ENCODE data around the gene EDN2.

EDN2 gene

GRCh38 chr1:41498391-41498790 is 13.9 kb upstream of the EDN2 start:
- DNase-seq (ENCODE audit: low spot score) = no peak

GRCh38 chr1:41497461-41498030 is 13.1 kb upstream of the EDN2 start:
- no peak for DNase-seq (ENCODE audit: low spot score)

GRCh38 chr1:41497056-41497440 is 12.6 kb upstream of the EDN2 start:
- DNase-seq (ENCODE audit: low spot score) = no peak

GRCh38 chr1:41496080-41497055 is 11.9 kb upstream of the EDN2 start:
- DNase-seq (ENCODE audit: low spot score) = peak; percentile 89

- no peak for DNase-seq (ENCODE audit: low spot score)
Observed at GRCh38 chr1:41495210-41495948, 10.9 kb upstream of the EDN2 start.

- no peak for DNase-seq (ENCODE audit: low spot score)
Observed at GRCh38 chr1:41494351-41495209, 10.1 kb upstream of the EDN2 start.

GRCh38 chr1:41493626-41494350 is 9.3 kb upstream of the EDN2 start:
- no peak for DNase-seq (ENCODE audit: low spot score)

GRCh38 chr1:41493117-41493536 is 8.6 kb upstream of the EDN2 start:
- no peak for DNase-seq (ENCODE audit: low spot score)

- DNase-seq (ENCODE audit: low spot score) = no peak
Observed at GRCh38 chr1:41492341-41492848, 7.9 kb upstream of the EDN2 start.

- no peak for DNase-seq (ENCODE audit: low spot score)
Observed at GRCh38 chr1:41490911-41491310, 6.4 kb upstream of the EDN2 start.

GRCh38 chr1:41489561-41489960 is 5.1 kb upstream of the EDN2 start:
- DNase-seq (ENCODE audit: low spot score) = no peak

- no peak for DNase-seq (ENCODE audit: low spot score)
Observed at GRCh38 chr1:41488040-41488951, 3.8 kb upstream of the EDN2 start.

- no peak for DNase-seq (ENCODE audit: low spot score)
Observed at GRCh38 chr1:41487126-41488039, 2.9 kb upstream of the EDN2 start.

- DNase-seq (ENCODE audit: low spot score) = no peak
Observed at GRCh38 chr1:41486371-41487125, 2.1 kb upstream of the EDN2 start.

- no peak for DNase-seq (ENCODE audit: low spot score)
Observed at GRCh38 chr1:41486053-41486370, 1.5 kb upstream of the EDN2 start.

- no peak for DNase-seq (ENCODE audit: low spot score)
Observed at GRCh38 chr1:41485605-41486004, 1.1 kb upstream of the EDN2 start.

- DNase-seq (ENCODE audit: low spot score) = no peak
Observed at GRCh38 chr1:41483960-41484401, 502 bp downstream of the EDN2 start.

All from left forelimb (tissue), 1 donor.